GM12873 (cell line): ENCODE results near the gene MRGPRD.

Experiments used
- CTCF ChIP-seq: IDR thresholded peaks from 2 replicates; pipeline ENCODE4 v1.5.1; 2012; ENCODE audit warnings: low read depth, mild to moderate bottlenecking, moderate library complexity, low read length, control low read depth; ENCODE audit not compliant: insufficient read depth; ENCODE audit errors: missing control alignments

The MRGPRD gene

GRCh38 chr11:69000391-69000790, 19.6 kb upstream of the MRGPRD start:
- no peak for TF ChIP-seq CTCF

DNA sequence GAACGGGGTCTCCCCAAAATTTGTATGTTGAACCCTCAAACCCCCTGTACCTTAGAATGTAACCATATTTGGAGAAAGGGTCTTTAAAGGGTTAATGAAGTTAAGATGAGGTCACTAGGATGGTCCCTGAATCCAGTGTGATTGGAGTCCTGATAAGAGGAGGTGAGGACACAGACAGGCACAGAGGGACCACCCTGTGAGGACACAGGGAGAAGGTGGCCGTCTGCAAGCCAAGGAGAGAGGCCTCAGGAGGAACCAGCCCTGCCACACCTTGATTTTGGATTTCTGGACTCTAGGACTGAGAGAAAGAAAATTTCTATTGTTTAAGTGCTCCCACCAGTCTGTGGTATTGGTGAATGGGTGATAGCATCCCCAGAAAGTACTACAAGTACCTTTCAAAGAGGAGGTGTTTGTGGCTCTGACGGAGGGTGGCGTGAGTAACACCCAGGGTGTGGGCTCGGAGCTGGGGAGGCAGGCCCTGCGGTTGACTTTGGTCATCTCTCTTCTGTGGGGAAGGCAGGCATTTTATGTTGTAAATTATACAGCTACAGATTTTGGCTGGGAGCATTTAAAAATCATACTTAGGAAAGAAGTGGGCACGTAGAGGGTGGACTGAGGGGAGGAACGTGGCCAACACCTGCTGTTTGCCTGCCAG, 18.4 kb upstream of the MRGPRD start:
- TF ChIP-seq CTCF, result no peak

- no peak for TF ChIP-seq CTCF
These were observed 17.7 kb upstream of the MRGPRD start for GRCh38 chr11:68998390-68998911.

GRCh38 chr11:68997995-68998348, 17.2 kb upstream of the MRGPRD start:
- no peak for TF ChIP-seq CTCF

DNA sequence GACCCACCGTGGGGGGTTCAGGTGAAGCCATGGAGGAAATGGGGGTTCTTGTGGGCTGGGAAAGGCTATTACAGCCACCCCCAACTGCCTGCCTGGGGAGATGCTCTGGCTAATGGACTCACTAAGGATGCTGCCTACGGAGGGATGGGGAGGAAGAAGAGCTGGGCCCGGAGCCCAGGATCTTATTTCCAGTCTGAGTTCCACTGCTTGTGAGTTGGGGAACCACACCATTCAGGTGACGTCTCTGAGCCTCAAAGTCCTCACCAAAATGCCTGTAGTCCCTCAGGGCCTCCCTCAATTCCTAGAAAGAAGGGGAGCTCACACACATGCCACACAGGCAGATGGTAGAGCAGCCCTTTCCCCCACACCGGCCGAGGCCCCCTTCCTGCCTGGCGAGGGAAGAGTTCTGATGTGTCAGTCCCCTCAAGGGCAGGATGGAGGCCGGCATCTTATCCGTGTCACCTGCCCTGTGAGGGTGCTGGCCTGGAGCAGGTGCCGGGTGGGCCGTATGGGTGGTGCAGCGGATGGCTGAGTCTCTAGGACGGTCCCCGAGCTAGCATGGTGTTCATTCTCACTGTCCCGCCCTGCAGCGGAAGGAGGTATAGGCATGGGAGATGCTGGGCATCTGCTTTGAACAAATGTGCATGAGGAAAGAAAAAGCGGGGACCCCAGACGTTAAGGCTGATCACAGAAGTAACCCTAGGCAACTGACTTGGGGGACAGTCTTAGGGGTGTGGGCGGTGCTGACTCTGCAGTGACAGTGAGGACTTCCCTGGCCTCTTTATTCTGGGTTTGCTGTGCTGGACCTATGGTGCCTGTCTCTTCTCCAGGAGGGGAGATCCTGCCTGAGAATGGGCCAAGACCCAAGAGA, 16.6 kb upstream of the MRGPRD start:
- no peak for TF ChIP-seq CTCF

DNA sequence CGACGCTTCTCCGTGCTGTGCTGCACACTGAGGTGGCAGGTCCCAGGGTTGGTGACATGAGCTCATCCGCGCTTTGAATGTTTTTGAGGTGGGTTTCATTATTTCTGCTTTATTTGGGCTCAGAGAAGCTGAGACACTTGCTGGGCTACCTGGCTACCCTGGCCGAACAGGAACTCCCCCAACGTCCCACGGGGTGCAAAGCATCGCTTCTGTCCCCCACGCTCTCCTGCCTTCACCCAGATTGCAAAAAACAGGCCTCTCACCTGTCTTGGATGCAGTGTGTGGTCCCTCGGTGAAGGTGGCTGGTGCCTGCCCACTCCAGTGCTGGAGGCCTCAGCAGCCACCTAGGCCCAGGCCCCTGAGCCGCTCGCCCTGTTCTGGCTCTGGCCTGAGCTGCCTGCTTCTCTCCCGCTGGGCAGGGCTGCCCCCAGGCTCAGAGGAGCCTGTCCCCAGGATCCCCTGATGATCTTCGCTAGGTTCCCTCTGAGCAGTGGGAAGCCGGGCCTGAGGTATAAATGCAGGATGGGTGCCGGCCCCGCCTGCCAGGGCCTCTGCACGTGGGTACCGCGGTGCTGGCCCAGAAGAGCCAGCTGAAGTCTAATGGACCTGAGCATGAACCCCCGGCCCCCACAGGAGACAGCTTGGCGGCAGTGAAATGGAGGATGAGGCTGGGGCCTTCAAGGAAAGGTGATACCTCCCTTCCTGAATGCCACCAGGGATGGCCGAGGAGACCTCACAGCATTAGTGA, 15.8 kb upstream of the MRGPRD start:
- TF ChIP-seq CTCF, result no peak

GRCh38 chr11:68994894-68995285, 14.1 kb upstream of the MRGPRD start:
- TF ChIP-seq CTCF, result no peak
